ENCODE results near the gene PYGL.
A peak's percentile ranks its signal among the peaks of the same experiment; 100 is the strongest.

Gene PYGL

GRCh38 chr14:50944647-50945413 lies 547 bp upstream of the PYGL start (continued):
- no peak for TF ChIP-seq PRDM2 (tag by site-specific recombination; IDR thresholded peaks at IDR 0.05; ENCODE audit: borderline replicate concordance)
- TF ChIP-seq HIC1 (tag by site-specific recombination; IDR thresholded peaks at IDR 0.05), result no peak; the same call in 1 of the 2 replicates
- TF ChIP-seq ZNF416 (tag by site-specific recombination; IDR thresholded peaks at IDR 0.05), result no peak
- no peak for TF ChIP-seq KLF1 (tag by site-specific recombination; IDR thresholded peaks at IDR 0.05)
- peak; percentile 10; the same call in 1 of the 2 replicates for TF ChIP-seq YY2 (tag by site-specific recombination; IDR thresholded peaks at IDR 0.05)
- TF ChIP-seq ZNF624 (tag by site-specific recombination; IDR thresholded peaks at IDR 0.05), result no peak
- no peak for TF ChIP-seq ZNF658 (tag by site-specific recombination; IDR thresholded peaks at IDR 0.05)
- peak; percentile 21; the same call in 1 of the 2 replicates for TF ChIP-seq ZNF24 (tag by site-specific recombination; IDR thresholded peaks at IDR 0.05)
- TF ChIP-seq ZNF302 (tag by site-specific recombination; IDR thresholded peaks at IDR 0.05; ENCODE audit: low read depth), result no peak
- TF ChIP-seq REST (tag by site-specific recombination; IDR thresholded peaks at IDR 0.05), result no peak
- peak; percentile 5; the same call in 1 of the 2 replicates for TF ChIP-seq ZEB2 (tag by site-specific recombination; IDR thresholded peaks at IDR 0.05)
- TF ChIP-seq ZNF121 (tag by site-specific recombination; IDR thresholded peaks at IDR 0.05), result no peak
- TF ChIP-seq GLI2 (tag by site-specific recombination; IDR thresholded peaks at IDR 0.05; ENCODE audit: borderline replicate concordance, low read depth), result no peak
- TF ChIP-seq ZBTB1 (tag by site-specific recombination; IDR thresholded peaks at IDR 0.05), result no peak
- 0 out of 2 replicates have a peak, but pooled peaks have one; percentile 11 for TF ChIP-seq PRDM1 (tag by site-specific recombination; IDR thresholded peaks at IDR 0.05)
- TF ChIP-seq SCRT1 (tag by site-specific recombination; IDR thresholded peaks at IDR 0.05; ENCODE audit: borderline replicate concordance), result no peak
- no peak for TF ChIP-seq ZNF776 (tag by site-specific recombination; IDR thresholded peaks at IDR 0.05; ENCODE audit: borderline replicate concordance)
- TF ChIP-seq ZFP69B (tag by site-specific recombination; IDR thresholded peaks at IDR 0.05), result no peak
- TF ChIP-seq ZBTB7A (tag by site-specific recombination; IDR thresholded peaks at IDR 0.05; ENCODE audit: low read depth), result no peak
- TF ChIP-seq ZXDB (tag by site-specific recombination; IDR thresholded peaks at IDR 0.05), result peak; percentile 55; the same call in 1 of the 2 replicates
- TF ChIP-seq ZNF398 (tag by site-specific recombination; IDR thresholded peaks at IDR 0.05), result peak; percentile 86
- 0 out of 2 replicates have a peak, but pooled peaks have one; percentile 11 for TF ChIP-seq SP7 (tag by site-specific recombination; IDR thresholded peaks at IDR 0.05)
- no peak for TF ChIP-seq ZNF843 (tag by site-specific recombination; IDR thresholded peaks at IDR 0.05)
- no peak for TF ChIP-seq ZSCAN23 (tag by site-specific recombination; IDR thresholded peaks at IDR 0.05)
- no peak for TF ChIP-seq KLF17 (tag by site-specific recombination; IDR thresholded peaks at IDR 0.05)
